ENCODE data around the gene DNAJC17.

DNAJC17 gene

DNA sequence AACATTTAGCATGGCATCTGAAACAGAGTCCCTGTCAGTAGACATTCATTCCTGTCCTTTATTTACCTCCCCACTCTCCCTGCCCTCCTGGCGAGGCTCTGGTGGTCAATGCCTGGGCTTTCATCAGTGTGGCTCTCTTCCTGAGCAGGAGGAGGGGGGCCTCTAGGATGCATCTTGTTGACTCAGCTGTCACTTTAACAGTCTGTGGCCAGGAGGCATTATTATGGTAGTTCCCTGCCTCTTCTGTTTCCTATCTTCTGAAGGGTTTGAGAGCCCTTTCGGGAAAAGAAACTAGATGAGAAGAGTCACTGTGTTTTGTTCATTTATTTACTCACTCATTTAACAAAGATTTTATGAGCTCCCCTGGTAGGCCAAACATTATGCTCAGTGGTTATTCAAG lies 23.6 kb upstream of the DNAJC17 start:
- no peak for DNase-seq (ENCODE audit: low read depth)

DNA sequence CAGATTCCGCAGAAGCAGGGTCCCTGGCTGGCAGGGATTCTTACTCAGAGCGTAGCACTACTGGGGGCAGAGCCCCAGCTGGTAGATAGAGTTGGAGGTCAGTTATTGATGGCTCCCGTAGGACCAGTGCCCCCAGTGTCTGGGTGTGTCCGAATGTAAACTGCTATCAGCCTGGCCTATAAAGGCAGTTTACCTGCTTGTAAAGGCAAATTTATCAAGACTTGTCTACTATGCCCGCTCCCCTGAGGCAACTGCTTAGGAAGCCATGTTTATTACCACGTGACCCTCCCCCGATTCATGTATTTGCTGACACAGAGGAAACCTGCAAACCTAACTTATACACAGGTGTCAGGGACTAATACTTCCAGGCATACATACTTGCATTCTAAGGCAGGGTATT lies 21.8 kb upstream of the DNAJC17 start:
- no peak for DNase-seq (ENCODE audit: low read depth)

DNA sequence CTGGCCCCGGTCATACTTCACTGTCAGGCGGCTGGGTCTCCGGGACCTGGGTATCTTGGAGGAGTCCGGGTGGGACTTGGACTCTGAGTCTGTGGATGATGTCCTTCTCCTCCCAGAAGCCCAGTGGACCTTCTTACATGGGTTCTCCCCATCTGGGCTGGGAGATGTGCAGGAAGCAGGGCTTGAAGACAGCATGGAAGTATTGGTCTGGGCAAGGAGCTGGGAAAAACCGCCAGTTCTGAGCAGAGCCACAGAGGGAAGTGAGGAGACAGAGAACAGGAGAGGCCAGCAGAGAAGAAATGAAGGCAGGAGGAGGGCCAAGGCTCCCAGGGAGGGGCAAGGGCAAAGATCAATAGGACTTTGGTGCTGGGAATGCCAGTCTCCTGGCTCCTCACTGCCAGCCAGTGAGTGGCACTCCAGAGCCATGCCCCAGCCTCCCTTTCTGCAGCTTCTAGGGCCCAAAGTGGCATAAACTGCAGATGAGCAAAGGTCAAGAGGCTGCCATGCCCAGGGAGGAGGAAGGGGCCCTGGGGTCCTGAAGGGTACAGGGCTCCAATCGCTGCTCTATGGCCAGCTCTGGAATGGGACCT lies 21.3 kb upstream of the DNAJC17 start, which contains the start of gene PPP1R14D:
Gene PPP1R14D (minus strand): TSS at position 262 of the 590 bp plus-strand sequence. CDS start 67 bp downstream, at position 195.
- no peak for DNase-seq (ENCODE audit: low read depth)

DNA sequence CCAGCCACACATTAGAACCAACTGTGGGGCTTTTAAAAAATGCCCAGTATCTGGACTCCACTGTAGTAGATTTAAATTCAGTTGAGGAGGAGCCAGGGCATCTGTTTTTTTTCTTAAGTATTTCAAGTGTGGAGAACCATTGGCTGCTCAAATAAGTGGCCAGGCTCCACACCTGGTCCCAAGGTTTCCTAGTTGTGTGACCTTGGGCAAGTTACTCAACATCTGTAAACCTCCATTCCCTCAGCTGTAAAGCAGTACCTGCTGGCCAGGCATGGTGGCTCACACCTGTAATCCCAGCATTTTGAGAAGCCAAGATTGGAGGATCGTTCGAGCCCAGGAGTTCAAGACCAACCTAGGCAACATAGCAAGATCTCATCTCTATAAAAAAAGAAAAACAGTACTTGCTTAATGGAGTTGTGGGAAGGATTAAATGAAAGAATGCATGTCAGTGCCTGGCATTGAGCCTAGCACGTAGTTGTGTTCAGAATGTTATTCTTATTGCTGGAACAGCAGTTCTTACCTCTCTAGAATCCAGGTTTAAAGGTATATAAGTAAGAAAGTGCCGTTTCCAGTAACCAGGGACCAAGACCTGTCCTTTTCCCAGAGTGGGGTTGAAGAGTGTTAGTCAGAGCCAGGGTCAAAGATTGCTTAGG lies 19.3 kb upstream of the DNAJC17 start:
- no peak for DNase-seq (ENCODE audit: low read depth)

DNA sequence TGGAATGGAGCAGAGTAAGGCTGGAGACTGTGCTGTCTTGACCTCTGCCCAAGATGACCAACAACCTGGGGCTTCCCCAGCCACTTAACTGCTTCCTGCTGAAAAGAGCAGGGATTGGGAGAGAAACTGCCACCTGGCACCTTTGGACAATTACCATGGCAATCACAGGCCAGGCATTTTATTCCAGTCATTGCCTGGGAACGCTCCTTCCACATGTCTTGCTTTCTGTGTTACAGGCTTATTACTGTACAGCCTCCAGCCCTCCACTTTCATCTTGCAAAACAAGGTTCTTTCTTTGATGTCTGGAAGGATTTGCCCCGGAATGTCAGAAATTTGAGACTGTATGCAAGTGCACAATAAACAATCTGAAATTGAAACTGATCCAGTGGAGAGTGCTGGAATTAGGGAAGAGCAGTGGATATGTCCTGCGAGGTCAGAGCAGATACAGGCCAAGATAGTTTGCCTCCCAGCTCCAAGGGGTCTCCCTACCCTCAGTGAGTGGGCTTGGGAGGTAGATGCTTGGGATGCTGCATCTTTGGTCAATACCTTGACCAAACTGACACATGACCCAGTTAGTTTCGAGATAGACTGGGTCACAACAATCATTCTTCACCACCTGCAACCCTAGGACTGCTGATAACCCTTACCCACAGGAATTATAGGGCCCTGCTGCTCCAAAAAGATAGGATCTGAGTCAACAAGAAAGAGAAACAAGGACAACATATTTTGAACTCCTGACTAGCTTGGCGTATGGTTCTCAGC lies 18.6 kb upstream of the DNAJC17 start:
- no peak for DNase-seq (ENCODE audit: low read depth)

DNA sequence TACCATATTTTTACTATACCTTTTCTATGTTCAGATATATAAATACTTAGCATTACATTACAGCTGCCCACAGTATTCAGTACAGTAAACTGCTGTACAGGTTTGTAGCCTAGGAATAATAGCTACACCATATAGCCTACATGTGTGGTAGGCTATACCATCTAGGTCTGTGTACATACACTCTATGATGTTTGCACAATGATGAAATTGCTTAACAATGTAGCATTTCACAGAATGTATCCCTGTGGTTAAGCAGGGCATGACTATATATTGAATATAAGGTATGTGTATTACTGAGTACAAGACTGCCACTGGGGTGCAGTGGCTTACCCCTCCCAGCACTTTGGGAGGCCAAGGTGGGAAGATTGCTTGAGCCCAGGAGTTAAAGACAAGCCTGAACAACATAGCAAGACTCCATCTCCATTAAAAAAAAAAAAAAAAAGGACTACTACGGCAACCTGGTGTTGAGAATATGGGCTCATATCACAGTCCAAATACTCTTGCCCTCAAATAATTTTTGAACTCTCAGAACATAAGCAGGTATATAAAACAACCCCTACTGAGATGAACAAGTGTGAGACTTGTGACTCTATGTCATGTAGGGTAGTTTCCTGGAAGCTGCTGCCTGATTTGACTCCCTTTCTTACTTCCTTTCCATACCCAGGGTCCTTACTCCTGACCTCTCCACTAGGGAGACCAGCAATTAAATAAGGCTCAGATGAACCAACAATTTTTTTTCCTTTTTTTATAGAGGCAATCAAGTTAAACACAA lies 16.5 kb upstream of the DNAJC17 start:
- DNase-seq (ENCODE audit: low read depth), result no peak

DNA sequence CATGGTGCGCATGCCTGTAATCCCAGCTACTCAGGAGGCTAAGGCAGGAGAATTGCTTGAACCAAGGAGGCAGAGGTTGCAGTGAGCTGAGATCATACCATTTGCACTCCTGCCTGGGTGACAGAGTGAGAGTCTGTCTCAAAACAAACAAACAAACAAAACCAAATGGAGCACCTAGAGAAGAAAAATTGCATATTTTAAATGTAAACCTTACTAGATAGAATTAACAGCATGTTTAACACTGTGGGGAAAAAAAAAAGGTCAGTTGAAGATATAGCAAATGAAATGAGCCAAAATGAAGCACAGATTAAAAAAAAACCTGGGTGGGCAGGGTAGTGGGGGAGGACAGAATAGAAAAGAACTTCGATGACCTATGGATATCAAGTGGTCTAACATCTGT lies 13.9 kb upstream of the DNAJC17 start:
- DNase-seq (ENCODE audit: low read depth), result no peak

- DNase-seq (ENCODE audit: low read depth), result no peak
Measured at GRCh38 chr15:40819048-40819447, 11.8 kb upstream of the DNAJC17 start.

DNA sequence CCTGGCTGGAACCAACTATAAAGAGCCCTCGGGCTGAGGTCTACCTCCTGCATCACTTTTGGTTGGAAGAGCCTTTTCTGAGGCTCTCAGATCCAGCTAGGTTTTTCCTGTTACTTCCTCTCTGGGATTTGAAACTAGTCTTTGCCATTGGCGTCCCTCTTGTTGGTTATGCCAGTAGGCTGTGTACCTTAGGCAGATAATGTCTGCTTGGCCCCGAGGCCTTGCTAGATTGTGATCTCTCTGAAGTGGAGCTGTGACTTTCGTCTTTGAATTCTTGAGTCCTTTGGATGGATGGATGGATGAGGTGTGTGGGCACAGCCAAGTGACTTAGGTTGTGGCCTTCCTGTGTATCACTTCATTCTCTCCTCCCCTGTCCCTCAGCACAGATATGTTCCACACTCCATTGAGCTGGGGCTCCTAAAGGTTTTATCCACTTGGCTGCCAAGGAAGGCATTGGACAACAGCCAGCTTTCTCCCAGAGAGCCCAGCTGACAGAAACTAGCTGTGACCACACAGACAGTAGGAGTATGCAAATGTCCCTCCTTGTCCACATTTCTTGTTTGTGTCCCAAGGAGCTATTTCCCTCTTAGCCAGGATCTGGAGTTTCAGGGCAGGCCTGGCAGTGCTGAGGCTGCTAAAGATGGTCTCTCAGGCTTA lies 7.9 kb upstream of the DNAJC17 start:
- no peak for DNase-seq (ENCODE audit: low read depth)

DNA sequence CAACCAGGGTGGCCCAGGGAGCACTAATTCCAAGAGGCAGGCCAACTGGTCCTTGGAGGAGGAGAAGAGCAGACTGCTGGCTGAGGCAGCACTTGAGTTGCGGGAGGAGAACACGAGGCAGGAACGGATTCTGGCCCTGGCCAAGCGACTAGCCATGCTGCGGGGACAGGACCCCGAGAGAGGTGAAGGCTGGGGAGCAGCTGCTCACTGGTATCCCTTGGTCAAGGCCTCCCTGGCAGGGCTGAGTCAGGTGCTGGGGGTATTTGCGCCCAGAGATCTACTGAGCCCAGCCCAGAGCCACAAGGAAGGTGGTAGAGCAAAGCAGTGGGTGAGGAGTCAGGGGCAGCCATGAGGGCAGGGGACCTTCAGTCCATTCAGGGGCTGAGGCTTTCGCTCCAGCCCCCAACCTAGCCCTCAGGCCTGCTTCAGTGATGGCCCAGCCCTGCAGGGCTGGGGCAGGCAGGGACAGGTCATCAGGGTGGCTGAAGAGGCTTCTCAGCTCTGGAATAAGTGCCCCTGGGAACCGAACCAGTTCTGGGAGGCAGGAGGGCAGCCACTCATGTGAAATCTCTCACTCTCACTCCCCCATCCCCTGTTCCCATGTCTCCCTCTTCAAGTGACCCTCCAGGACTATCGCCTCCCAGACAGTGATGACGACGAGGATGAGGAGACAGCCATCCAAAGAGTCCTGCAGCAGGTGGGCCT lies 5.6 kb upstream of the DNAJC17 start:
- no peak for DNase-seq (ENCODE audit: low read depth)

- DNase-seq (ENCODE audit: low read depth), result no peak
Measured at GRCh38 chr15:40808861-40809450, 1.7 kb upstream of the DNAJC17 start.

DNA sequence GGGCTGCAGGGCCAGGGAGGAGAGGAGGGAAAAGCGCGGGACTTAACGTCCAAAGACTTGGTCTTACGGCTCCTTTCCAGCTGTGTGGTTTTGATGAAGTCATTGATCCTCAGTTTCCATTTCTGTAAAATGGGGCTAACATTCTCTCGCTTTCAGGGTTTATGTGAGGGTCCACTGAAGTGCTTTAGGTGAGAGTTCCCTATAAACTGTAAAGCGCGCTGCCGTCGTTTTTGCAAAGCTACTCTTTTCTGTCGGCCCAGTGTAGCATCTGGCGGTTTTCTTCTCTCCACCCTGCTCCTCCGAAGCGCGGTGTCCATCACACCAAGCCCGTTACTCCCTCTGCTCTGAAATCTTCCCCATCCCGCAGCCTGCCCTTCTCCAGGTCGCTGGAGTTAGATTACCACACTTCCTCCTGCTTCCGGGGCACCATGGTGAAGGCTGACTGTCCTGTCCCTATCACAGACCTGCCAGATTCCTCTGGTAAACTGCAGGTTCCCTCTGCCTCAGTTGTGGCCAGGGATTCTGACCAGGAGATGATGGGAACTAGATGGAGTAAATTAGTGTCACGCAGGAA lies 702 bp upstream of the DNAJC17 start:
- no peak for DNase-seq (ENCODE audit: low read depth)

DNA sequence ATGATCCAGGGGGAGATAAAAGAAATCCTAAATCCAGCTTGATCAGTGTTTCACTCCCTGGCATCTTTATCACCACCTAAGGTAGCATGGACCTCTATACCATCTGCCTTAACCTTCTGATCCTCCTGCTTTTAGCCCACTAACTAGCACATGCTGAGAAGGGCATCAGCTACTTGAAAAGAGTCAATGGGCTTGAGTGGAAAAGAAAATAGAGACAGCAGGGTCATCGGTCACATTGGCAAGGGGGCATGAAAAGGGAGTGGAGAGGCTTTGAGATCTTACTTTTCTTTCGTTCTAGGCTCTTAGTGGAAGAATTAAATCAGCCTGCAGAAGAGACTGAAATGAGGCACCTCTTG lies 623 bp downstream of the DNAJC17 start:
- no peak for DNase-seq (ENCODE audit: low read depth)

GRCh38 chr15:40803688-40804087 lies 3.6 kb downstream of the DNAJC17 start:
- DNase-seq (ENCODE audit: low read depth), result no peak

DNA sequence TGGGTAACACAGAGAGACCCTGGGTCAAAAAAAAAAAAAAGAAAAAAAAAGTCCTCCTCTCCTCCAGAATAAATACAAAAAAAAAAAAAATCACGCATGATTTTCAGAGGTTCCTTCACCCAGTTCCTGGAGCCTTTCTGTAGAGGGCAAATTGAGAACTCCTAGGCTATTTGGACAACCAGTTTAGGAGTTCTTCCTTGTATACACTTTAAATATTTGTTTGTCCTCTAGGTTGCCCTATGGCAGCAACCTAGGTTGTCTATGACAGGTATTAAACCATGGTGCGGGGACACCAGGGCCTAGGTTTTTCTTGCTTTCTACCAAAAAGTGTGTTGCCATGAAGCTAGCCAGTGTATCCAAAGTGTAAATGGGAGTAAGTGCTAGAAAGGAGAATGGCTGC lies 4.2 kb downstream of the DNAJC17 start:
- DNase-seq (ENCODE audit: low read depth), result no peak

DNA sequence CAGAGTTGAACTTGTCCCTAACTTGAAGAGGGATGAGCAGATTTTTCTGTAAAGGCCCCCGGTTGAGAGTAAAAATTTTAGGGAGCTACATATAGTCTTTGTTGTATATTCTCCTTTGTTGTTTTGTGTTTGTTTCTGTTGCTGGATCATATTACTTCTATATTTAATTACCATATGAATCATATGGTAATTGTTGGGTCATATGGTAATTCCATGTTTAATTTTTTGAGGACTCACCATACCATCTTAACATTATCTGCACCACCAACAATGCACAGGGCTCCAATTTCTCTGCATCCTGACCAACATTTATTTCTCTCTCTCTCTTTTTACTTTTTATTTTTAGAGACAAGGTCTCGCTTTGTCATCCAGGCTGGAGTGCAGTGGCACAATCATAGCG lies 7.8 kb downstream of the DNAJC17 start:
- no peak for DNase-seq (ENCODE audit: low read depth)

DNA sequence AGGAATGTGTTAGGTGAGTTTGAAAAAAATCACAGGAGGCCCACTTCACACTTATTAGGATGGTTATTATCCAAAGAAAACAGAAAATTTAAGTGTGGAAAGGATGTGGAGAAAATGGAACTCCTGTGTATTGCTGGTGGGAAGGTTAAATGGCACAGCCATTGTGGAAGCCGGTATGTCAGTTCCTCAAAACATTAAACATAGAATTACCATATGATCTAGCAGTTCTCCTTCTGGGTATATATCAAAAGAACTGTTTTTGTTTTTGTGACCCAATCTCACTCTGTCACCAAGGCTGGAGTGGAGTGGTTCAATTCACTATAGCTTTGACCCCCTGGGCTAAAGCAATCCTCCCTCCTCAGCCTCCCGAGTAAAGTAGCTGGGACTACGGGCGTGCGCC lies 10.8 kb downstream of the DNAJC17 start:
- no peak for DNase-seq (ENCODE audit: low read depth)

DNA sequence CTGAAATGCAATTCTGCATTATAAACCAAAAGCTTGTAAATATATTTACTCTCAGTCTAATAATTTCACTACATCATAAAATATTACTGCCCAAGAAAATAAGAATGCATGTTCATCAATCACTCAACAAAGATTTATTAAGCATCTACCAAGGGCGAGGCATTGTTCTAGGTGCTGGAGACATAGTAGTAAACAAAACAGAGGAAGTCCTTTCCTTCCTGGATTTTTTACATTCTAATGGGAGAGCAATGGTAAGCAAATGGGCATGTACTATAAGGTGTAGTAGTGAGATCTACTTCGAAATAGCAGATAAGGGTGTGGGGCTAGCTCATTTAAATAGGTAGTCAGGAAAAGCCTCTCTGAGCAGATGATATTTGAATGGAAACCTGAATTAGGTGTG lies 11.2 kb downstream of the DNAJC17 start:
- DNase-seq (ENCODE audit: low read depth), result no peak

DNA sequence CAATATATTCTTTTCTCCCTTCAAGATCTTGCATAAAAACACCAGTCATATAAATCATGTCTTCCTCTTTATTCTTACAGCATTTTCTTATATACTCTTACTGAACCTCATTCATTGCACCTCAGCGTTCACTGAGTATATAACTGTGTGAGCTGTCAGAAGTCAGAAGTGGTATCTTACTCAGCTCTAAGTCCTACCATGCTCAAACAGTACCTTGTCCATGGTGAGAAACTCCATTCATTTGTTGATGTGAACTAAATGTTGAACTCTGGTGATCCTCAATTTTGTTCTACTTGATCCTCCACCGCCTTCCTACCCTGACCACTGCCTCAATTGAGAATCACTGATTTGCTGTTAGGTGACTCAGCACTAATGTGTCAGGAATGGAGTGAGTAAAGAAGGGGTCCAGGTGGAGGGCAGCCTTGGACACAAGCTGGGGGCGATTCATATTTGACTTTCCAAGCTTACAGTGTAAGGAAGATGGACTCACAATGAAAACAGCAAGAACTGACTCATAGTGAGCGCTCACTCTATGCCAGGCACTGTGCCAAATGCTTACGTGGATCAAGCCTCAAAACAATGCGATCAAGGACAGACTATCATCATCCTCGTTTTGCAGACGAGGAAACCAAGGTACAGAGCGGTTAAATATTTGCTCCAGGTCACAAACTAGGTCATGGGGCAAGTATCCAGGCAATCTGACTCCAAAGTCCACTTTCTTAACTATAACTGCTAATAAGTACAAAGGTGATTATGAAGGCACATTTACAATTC lies 13.9 kb downstream of the DNAJC17 start:
- no peak for DNase-seq (ENCODE audit: low read depth)

DNA sequence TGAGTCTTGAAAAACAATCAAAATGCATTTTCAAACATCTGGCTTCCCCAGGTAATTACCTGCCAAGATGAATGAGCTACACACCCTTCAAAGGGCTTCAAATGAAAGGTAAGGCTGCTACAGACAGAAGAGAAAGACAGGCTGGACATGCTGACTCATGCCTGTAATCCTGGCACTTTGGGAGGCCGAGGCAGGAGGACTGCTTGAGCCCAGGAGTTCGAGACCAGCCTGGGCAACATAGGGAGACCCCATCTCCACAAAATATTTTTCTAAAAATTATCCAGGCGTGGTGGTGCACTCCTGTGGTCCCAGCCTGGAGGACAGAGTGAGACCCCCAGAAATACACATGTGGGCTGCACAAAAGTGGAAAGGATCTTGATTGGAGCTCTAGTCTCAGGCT lies 14.9 kb downstream of the DNAJC17 start:
- DNase-seq (ENCODE audit: low read depth), result no peak
